Sigmoid colon (tissue), 7 donors: ENCODE data around the gene UBE2H. TPM values are rescaled to one million over a fixed set of nuclear protein-coding genes. Genes with fewer than 3 reads are reported as not detected.

Source experiments
- DNase-seq: peaks from one replicate; pipeline ENCODE4 v3.0.0-alpha.2; 2019
- H3K27ac ChIP-seq, 4 donors: fragments of 200-600 bp; sonication (generic); one replicate each; pipeline ENCODE4 v1.5.1; 2016 to 2019; ENCODE audit warnings: mild to moderate bottlenecking in 1 of 4
- H3K27me3 ChIP-seq, 3 donors: fragments of 200-600 bp; sonication (generic); one replicate each; pipeline ENCODE4 v1.5.1; 2019; ENCODE audit warnings: mild to moderate bottlenecking in 1 of 3
- H3K36me3 ChIP-seq, 4 donors: fragments of 200-600 bp; sonication (generic); one replicate each; pipeline ENCODE4 v1.5.1; 2016 to 2019
- H3K4me1 ChIP-seq, 4 donors: fragments of 200-600 bp; sonication (generic); one replicate each; pipeline ENCODE4 v1.5.1; 2017 to 2019
- H3K4me3 ChIP-seq, 4 donors: fragments of 200-600 bp; sonication (generic); one replicate each; pipeline ENCODE4 v1.5.1; 2017 to 2019; ENCODE audit warnings: mild to moderate bottlenecking in 2 of 4, moderate library complexity in 1 of 4
- H3K9me3 ChIP-seq, 4 donors: fragments of 200-600 bp in 3 of 4; sonication (generic) in 3 of 4; one replicate each; pipeline versions ENCODE4 v1.5.1 to v1.6.1; 2013 to 2019
- EP300 ChIP-seq, 4 donors: sonication (generic); formaldehyde crosslinking; IDR thresholded peaks; one replicate each; pipeline ENCODE4 v1.6.1; 2017; ENCODE audit warnings: antibody characterized with exemption in 4 of 4
- POLR2A ChIP-seq, 2 donors: fragments of 450-650 bp; IDR thresholded peaks; one replicate each; pipeline ENCODE4 v1.6.1; 2016; ENCODE audit warnings: antibody characterized with exemption in 2 of 2, mild to moderate bottlenecking in 2 of 2, moderate library complexity in 2 of 2
- POLR2AphosphoS5 ChIP-seq, 4 donors: sonication (generic); formaldehyde crosslinking; IDR thresholded peaks; one replicate each; pipeline ENCODE4 v1.6.1; 2017; ENCODE audit warnings: antibody characterized with exemption in 4 of 4
- WGBS, 2 donors: extraction: QIAGEN DNeasy Blood & Tissue Kit; methylation state at CpG; one replicate each; pipeline ENCODE4 v1.1.7; 2013; 5-methylcytosine and 5-hydroxymethylcytosine counted together
- intact Hi-C: fragments of 100-400 bp; cut with DNase I; formaldehyde crosslinking; loops from one replicate; pipeline ENCODE4 v1.15.1; 2023
- polyA plus RNA-seq, 3 donors: library from polyadenylated mRNA; stranded (reverse); fragments of 200-250 nt; gene quantifications; one replicate each; pipeline ENCODE4 v1.2.3, GENCODE V29; 2013
- total RNA-seq, 4 donors: library from RNA; depleted of rRNA; stranded (reverse); fragments of >200 nt; gene quantifications; one replicate each; pipeline ENCODE4 v1.1.0, GENCODE V29; 2016
- TF ChIP-seq, protein P1 (sequence below), 4 experiments: fragments of 450-650 bp in 3 of 4; fragments of 200-600 bp in 1 of 4; IDR thresholded peaks; one replicate each; pipeline ENCODE4 v1.5.1; 2016 to 2019; ENCODE audit warnings: antibody characterized with exemption in 4 of 4, mild to moderate bottlenecking in 3 of 4, moderate library complexity in 2 of 4
- donor health status: healthy with polysubstance abuse.
- donor health status: Bipolar disorder and iron deficiency.
- donor health status: healthy.

UBE2H gene
- total and polyA plus RNA-seq, 7 donors = 20.4 to 99.7 (median 68.8) TPM

DNA sequence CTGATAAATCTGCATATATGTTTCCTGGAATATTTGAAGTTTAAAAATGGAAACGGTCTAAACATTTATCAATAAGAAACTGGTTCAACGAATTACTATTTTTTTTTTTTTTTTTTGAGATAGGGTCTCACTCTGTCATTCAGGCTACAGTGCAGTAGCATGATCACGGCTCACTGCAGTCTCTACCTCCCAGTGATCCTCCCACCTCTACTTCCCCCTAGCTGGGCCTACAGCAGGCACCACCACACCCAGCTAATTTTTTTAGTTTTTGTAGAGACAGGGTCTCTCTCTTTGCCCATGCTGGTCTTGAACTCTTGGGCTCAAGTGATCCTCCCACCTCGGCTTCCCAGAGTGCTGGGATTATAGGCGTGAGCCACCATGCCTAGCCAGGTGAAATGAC is 68.3 kb downstream of the UBE2H start:
- H3K4me1 ChIP-seq = peaks cover 0 to 29% (median 23%) of the 10 kb centered on the region in 4 donors
- no peak for DNase-seq
- H3K9me3 ChIP-seq = no peaks in the 10 kb centered on the region
- intact Hi-C loops = no loop called here
- 93 to 96% methylated on average over 5 of the region's 5 CpGs for WGBS, 2 donors
- peaks cover 0 to 4% (median 0%) of the 10 kb centered on the region in 4 donors for H3K36me3 ChIP-seq
- TF ChIP-seq, protein P1, sequence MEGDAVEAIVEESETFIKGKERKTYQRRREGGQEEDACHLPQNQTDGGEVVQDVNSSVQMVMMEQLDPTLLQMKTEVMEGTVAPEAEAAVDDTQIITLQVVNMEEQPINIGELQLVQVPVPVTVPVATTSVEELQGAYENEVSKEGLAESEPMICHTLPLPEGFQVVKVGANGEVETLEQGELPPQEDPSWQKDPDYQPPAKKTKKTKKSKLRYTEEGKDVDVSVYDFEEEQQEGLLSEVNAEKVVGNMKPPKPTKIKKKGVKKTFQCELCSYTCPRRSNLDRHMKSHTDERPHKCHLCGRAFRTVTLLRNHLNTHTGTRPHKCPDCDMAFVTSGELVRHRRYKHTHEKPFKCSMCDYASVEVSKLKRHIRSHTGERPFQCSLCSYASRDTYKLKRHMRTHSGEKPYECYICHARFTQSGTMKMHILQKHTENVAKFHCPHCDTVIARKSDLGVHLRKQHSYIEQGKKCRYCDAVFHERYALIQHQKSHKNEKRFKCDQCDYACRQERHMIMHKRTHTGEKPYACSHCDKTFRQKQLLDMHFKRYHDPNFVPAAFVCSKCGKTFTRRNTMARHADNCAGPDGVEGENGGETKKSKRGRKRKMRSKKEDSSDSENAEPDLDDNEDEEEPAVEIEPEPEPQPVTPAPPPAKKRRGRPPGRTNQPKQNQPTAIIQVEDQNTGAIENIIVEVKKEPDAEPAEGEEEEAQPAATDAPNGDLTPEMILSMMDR (IDR thresholded peaks at IDR 0.05) = no peak
- TF ChIP-seq EP300 (IDR thresholded peaks at IDR 0.05) (no peak), POLR2A (IDR thresholded peaks at IDR 0.05) (no peak), POLR2AphosphoS5 (IDR thresholded peaks at IDR 0.05) (no peak)
- no peak overlapping the region for H3K27ac ChIP-seq
- no peaks in the 10 kb centered on the region for H3K27me3 ChIP-seq
- H3K4me3 ChIP-seq = no peak overlapping the region

GRCh38 chr7:129883151-129883550 is 69.6 kb downstream of the UBE2H start:
- H3K4me3 ChIP-seq = no peak overlapping the region
- 94 to 95% methylated on average over 7 of the region's 7 CpGs for WGBS, 2 donors
- H3K27ac ChIP-seq = no peak overlapping the region
- peaks cover 0 to 18% (median 14%) of the 10 kb centered on the region in 4 donors for H3K4me1 ChIP-seq
- intact Hi-C loops = no loop called here
- no peaks in the 10 kb centered on the region for H3K27me3 ChIP-seq
- no peak for TF ChIP-seq POLR2AphosphoS5 (IDR thresholded peaks at IDR 0.05)
- no peak for TF ChIP-seq EP300 (IDR thresholded peaks at IDR 0.05)
- TF ChIP-seq, protein P1 (IDR thresholded peaks at IDR 0.05) = no peak
- TF ChIP-seq POLR2A (IDR thresholded peaks at IDR 0.05) = no peak
- no peaks in the 10 kb centered on the region for H3K9me3 ChIP-seq
- DNase-seq = no peak
- peaks cover 0 to 17% (median 0%) of the 10 kb centered on the region in 4 donors for H3K36me3 ChIP-seq

DNA sequence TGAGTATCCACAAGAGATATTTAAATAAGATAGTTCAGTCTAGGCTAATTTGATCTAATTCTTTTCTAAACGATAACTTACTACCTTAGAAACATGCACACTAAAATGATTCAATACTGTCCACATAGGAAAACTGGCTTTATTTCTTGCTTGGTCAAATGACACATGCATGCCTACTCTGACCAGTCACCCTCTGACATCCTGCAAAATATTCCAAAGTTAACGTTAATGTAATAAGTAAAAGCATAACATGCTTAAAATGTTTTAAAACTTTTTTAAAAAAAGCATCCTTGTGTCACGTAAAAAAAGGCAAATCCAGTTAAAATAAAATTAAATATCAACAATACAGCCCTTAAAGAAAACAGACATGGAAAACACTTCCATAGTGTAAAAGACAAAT is 70.2 kb downstream of the UBE2H start:
- Histone ChIP-seq H3K4me1 (peaks cover 0 to 25% (median 16%) of the 10 kb centered on the region in 4 donors), H3K4me3 (no peak overlapping the region), H3K36me3 (peaks cover 0 to 23% (median 0%) of the 10 kb centered on the region in 4 donors), H3K9me3 (no peaks in the 10 kb centered on the region), H3K27ac (no peak overlapping the region), H3K27me3 (no peaks in the 10 kb centered on the region)
- TF ChIP-seq EP300 (IDR thresholded peaks at IDR 0.05) (no peak), POLR2A (IDR thresholded peaks at IDR 0.05) (no peak), POLR2AphosphoS5 (IDR thresholded peaks at IDR 0.05) (no peak)
- TF ChIP-seq, protein P1 (IDR thresholded peaks at IDR 0.05) = no peak
- intact Hi-C loops = no loop called here
- DNase-seq = no peak
- WGBS, 2 donors = 89 to 92% methylated on average over 3 of the region's 3 CpGs

DNA sequence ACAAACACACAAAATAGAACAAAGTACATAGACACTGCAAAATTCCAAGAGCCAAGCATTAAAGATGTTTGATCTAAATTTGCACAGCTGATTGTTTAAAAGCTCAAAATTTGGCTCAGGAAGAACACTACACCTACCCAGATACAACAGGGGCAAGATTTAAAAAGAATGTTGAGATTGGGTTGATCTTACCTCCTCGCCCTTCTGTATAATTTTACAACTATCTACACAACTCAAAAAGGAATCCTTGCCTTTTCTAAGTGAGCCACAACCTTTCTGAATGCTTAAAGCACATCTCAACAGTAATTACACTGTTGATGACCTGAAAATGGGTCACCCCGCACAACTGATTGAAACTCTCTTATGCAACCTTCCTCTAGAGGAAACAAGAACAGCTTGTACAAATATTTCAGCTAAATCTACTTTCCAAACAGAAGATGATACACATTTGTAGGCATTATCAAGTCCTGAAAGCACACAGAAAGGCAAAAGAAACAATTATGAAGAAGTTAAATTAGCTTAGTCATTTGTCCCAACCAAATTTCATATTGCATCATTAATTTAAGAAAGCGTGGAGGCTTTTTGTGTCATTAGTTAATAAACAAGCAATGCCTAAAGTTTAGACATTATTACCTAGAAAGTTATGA is 75.5 kb downstream of the UBE2H start:
- Histone ChIP-seq H3K9me3 (no peaks in the 10 kb centered on the region), H3K27ac (peak overlapping the region; percentile 22 to 35 (median 26)), H3K36me3 (peaks cover 0 to 20% (median 0%) of the 10 kb centered on the region in 4 donors), H3K27me3 (no peaks in the 10 kb centered on the region), H3K4me1 (peaks cover 0 to 46% (median 26%) of the 10 kb centered on the region in 4 donors), H3K4me3 (no peak overlapping the region)
- no peak for DNase-seq
- intact Hi-C loops = loop anchor here (5.0 kb wide), 1 partner anchor 75 kb away; the partner anchor contains the start of gene UBE2H
- TF ChIP-seq, protein P1 (IDR thresholded peaks at IDR 0.05) = no peak
- peak in 3 of 4 donors; percentile 28 to 36 (median 30) for TF ChIP-seq POLR2AphosphoS5 (IDR thresholded peaks at IDR 0.05)
- 86 to 90% methylated on average over 3 of the region's 3 CpGs for WGBS, 2 donors
